Osteocyte (in vitro differentiated cells): Measurements from ENCODE around the gene SNX25. TPM values are rescaled to one million over a fixed set of nuclear protein-coding genes. Genes with fewer than 3 reads are reported as not detected.
A peak's percentile ranks its signal among the peaks of the same experiment; 100 is the strongest.

Experiments used
- DNase-seq: peaks from one replicate; pipeline ENCODE4 v3.0.0; 2021; ENCODE audit warnings: mixed read lengths; ENCODE audit not compliant: unreplicated experiment; ENCODE audit errors: extremely low spot score
- H3K27ac Mint-ChIP-seq: one replicate; pipeline ENCODE4 v1.8.0; 2021; ENCODE audit warnings: mild to moderate bottlenecking, mixed read lengths; ENCODE audit not compliant: unreplicated experiment
- H3K27me3 Mint-ChIP-seq: one replicate; pipeline ENCODE4 v1.8.0; 2021; ENCODE audit warnings: mixed read lengths; ENCODE audit not compliant: unreplicated experiment
- H3K36me3 Mint-ChIP-seq: one replicate; pipeline ENCODE4 v1.8.0; 2021; ENCODE audit warnings: mixed read lengths; ENCODE audit not compliant: unreplicated experiment
- H3K4me1 Mint-ChIP-seq: one replicate; pipeline ENCODE4 v1.8.0; 2021; ENCODE audit warnings: mixed read lengths; ENCODE audit not compliant: unreplicated experiment
- H3K4me3 Mint-ChIP-seq: one replicate; pipeline ENCODE4 v1.8.0; 2021; ENCODE audit warnings: mild to moderate bottlenecking, moderate library complexity, mixed read lengths; ENCODE audit not compliant: unreplicated experiment
- H3K9me3 Mint-ChIP-seq: one replicate; pipeline ENCODE4 v1.8.0; 2021; ENCODE audit warnings: mixed read lengths; ENCODE audit not compliant: unreplicated experiment
- total RNA-seq: library from RNA; stranded (reverse); gene quantifications from 2 replicates; pipeline ENCODE4 v1.2.1, GENCODE V29; 2021
- TF ChIP-seq, protein P1 (sequence below): fragments of 200-600 bp; sonication (generic); IDR thresholded peaks from 2 replicates; pipeline ENCODE4 v1.5.0; 2021; ENCODE audit warnings: antibody characterized with exemption, mild to moderate bottlenecking, moderate library complexity

The SNX25 gene
- total RNA-seq, 1 donor from 2014 or later, result 44.4 TPM

DNA sequence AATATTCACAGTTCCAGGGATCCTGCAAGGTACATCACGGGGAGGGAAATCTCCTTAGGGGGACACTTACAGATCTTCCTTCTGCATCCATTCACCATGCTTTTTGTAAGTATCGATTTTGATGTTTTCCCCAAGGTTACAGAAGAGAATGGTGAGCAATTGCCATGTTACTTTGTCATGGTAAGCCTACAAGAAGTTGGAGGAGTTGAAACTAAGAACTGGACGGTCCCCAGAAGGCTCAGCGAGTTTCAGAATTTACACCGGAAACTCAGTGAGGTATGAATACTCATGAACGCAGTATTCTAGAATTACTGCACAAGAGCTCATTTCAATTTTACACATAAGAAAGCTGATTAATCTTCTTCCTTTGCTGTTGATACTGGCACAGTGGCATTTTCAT, 132.4 kb downstream of the SNX25 start:
- Mint-ChIP-seq H3K27ac (no peak overlapping the region), H3K9me3 (peaks cover 7% of the 10 kb centered on the region), H3K4me3 (no peak overlapping the region), H3K27me3 (no peaks in the 10 kb centered on the region), H3K36me3 (peaks cover 50% of the 10 kb centered on the region), H3K4me1 (peaks cover 60% of the 10 kb centered on the region)
- TF ChIP-seq, protein P1, sequence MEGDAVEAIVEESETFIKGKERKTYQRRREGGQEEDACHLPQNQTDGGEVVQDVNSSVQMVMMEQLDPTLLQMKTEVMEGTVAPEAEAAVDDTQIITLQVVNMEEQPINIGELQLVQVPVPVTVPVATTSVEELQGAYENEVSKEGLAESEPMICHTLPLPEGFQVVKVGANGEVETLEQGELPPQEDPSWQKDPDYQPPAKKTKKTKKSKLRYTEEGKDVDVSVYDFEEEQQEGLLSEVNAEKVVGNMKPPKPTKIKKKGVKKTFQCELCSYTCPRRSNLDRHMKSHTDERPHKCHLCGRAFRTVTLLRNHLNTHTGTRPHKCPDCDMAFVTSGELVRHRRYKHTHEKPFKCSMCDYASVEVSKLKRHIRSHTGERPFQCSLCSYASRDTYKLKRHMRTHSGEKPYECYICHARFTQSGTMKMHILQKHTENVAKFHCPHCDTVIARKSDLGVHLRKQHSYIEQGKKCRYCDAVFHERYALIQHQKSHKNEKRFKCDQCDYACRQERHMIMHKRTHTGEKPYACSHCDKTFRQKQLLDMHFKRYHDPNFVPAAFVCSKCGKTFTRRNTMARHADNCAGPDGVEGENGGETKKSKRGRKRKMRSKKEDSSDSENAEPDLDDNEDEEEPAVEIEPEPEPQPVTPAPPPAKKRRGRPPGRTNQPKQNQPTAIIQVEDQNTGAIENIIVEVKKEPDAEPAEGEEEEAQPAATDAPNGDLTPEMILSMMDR, result no peak
- DNase-seq, result no peak

DNA sequence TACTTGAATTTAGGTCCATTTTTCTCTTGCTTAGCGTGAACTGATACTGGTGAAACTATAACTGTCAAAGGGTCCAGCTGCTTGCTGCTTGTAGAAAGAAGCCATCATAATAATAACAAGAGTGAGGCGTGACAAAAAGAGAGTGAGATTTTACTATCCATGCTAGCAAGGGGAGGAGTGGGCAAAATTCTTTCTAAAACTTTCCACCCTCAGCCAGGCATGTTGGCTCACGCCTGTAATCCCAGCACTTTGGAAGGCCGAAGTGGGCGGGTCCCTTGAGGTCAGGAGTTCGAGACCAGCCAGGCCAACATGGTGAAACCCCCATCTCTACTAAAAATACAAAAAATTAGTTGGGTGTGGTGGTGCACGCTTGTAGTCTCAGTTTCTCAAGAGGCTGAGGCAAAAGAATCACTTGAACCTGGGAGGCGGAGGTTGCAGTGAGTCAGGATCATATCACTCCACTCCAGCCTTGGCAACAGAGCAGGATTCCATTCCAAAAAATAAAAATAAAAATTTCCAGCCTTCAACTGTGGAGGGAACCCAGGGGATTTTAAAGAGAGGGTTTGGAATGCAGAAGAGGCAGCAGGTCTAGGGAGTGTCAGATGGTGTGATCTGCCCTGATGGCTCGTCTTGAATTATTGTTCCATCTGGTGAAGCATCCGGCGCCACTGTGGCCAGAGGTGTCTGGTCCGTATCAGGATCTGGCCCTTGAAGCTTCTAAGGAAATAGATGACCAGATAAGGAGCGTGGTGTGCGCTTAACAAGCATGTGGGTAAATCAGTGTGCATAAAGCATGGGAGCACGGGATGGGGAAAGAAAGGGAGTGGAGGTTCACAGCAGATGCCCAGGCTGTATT, 134.6 kb downstream of the SNX25 start:
- Mint-ChIP-seq H3K9me3 (peaks cover 2% of the 10 kb centered on the region), H3K27me3 (no peaks in the 10 kb centered on the region), H3K36me3 (peaks cover 55% of the 10 kb centered on the region), H3K4me1 (peaks cover 65% of the 10 kb centered on the region), H3K4me3 (peak overlapping the region; percentile 2), H3K27ac (peak overlapping the region; percentile 87)
- DNase-seq, result no peak
- TF ChIP-seq, protein P1, result no peak

DNA sequence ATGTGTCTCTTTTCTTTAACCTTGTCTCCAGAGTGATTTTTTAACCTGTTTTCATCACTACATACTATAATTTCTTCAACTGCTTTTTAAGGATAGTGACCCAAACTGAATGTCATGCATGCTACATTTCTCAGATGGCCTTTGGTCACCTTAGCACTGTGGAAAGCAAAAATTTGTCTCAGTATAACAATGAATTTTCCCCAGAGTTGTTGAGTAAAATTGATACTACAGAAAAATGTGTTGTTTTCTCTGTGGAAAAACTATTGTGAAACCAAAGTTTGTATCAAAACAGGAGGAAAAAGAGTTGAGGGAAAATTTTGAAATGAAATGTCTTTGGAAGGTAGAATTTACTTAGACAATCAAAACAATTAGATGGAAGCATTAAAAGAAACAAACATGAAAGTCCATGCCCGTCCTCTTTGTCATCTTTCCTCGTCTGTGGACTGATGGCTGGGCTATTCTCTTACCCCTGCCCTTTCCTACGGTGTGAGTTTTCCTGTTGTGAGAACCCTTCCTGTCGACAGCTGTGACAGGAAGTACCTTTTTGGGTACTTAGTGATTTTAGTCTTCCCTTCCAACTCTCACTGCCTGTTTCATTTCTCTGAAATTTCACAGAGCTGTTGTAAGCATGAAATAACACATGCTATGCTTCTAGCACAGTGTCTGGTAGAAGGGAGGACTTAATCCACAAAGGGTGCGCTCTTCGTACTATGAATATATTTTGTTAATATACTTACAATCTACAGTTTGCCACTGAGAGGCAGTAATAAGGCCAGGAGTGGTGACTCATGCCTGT, 135.5 kb downstream of the SNX25 start:
- peaks cover 56% of the 10 kb centered on the region for H3K36me3 Mint-ChIP-seq
- H3K27ac Mint-ChIP-seq, result peak overlapping the region; percentile 87
- TF ChIP-seq, protein P1, result no peak
- H3K27me3 Mint-ChIP-seq, result no peaks in the 10 kb centered on the region
- DNase-seq, result no peak
- peaks cover 55% of the 10 kb centered on the region for H3K4me1 Mint-ChIP-seq
- H3K9me3 Mint-ChIP-seq, result no peaks in the 10 kb centered on the region
- no peak overlapping the region for H3K4me3 Mint-ChIP-seq

DNA sequence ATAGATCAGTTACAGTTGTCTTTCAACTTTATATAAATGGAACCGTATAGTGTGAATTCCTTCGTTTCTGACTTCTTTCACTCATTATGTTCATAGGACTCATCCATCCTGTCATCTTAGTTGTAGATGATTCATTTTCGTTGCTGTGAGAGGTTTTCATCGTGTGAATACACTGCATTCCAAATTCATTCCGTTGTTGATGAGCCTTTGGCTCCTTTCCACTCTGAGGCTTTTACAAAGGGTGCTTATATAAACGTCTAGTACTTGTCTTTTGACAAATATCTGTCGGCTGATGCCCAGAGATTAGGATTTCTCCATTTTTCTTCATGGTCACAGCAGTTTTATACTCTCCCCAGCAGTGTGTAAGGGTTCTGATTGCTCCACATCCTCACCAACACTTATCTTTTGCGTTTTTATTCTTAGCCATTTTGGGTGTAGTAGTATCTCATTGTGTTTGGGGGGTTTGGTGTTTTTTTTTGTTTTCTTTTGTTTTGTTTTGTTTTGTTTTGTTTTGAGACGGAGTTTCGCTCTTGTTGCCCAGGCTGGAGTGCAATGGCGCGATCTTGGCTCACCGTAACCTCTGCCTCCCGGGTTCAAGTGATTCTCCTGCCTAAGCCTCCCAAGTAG, 137.7 kb downstream of the SNX25 start:
- Mint-ChIP-seq H3K4me3 (no peak overlapping the region), H3K27ac (peak overlapping the region; percentile 87), H3K4me1 (peaks cover 48% of the 10 kb centered on the region), H3K27me3 (no peaks in the 10 kb centered on the region), H3K36me3 (peaks cover 63% of the 10 kb centered on the region), H3K9me3 (no peaks in the 10 kb centered on the region)
- TF ChIP-seq, protein P1, result no peak
- no peak for DNase-seq
